Gastrocnemius medialis (tissue), 4 donors: ENCODE measurements around the gene RABGAP1L. TPM values are rescaled to one million over a fixed set of nuclear protein-coding genes. Genes with fewer than 3 reads are reported as not detected.

Experiments used
- ATAC-seq, 2 donors: fragments of 150-250 bp; one replicate each; pipeline ENCODE4 v1.9.1; 2016
- DNase-seq, 2 donors: peaks; one replicate each; pipeline ENCODE4 v3.0.0-alpha.2; 2019
- H3K27ac ChIP-seq, 4 donors: fragments of 200-600 bp; sonication (generic); 1 replicate in 1 of 4; 2 replicates in 3 of 4; pipeline ENCODE4 v1.5.1; 2016 to 2018; ENCODE audit warnings: mild to moderate bottlenecking in 2 of 4, moderate library complexity in 1 of 4
- H3K27me3 ChIP-seq, 3 donors: fragments of 200-600 bp; sonication (generic) in 2 of 3; 1 replicate in 1 of 3; 2 replicates in 2 of 3; pipeline versions ENCODE4 v1.5.1 to v1.6.0; 2016 to 2019; ENCODE audit warnings: mild to moderate bottlenecking in 1 of 3, moderate library complexity in 1 of 3
- H3K36me3 ChIP-seq, 2 donors: fragments of 200-600 bp; sonication (generic) in 1 of 2; one replicate each; pipeline ENCODE4 v1.5.1; 2017 to 2018
- H3K4me1 ChIP-seq, 2 donors: fragments of 200-600 bp; sonication (generic) in 1 of 2; one replicate each; pipeline ENCODE4 v1.5.1; 2016 to 2017; ENCODE audit warnings: mild to moderate bottlenecking in 2 of 2
- H3K4me3 ChIP-seq, 4 donors: fragments of 200-600 bp; sonication (generic) in 3 of 4; 1 replicate in 1 of 4; 2 replicates in 3 of 4; pipeline ENCODE4 v1.5.1; 2016 to 2019; ENCODE audit warnings: mild to moderate bottlenecking in 2 of 4
- H3K9me3 ChIP-seq, 3 donors: fragments of 200-600 bp; sonication (generic) in 2 of 3; 1 replicate in 1 of 3; 2 replicates in 2 of 3; pipeline ENCODE4 v1.5.1; 2016 to 2019
- CTCF ChIP-seq, 5 experiments: fragments of 450-650 bp in 3 of 5; fragments of 200-600 bp in 2 of 5; sonication (generic) in 2 of 5; IDR thresholded peaks in 4 of 5; conservative IDR thresholded peaks in 1 of 5; 1 replicate in 4 of 5; 2 replicates in 1 of 5; pipeline ENCODE4 v1.5.1; 2016 to 2019; ENCODE audit warnings: antibody characterized with exemption in 5 of 5, mild to moderate bottlenecking in 3 of 5, moderate library complexity in 3 of 5
- POLR2A ChIP-seq, 2 donors: fragments of 450-650 bp; IDR thresholded peaks; one replicate each; pipeline ENCODE4 v1.6.1; 2017; ENCODE audit warnings: antibody characterized with exemption in 2 of 2, mild to moderate bottlenecking in 2 of 2, moderate library complexity in 2 of 2
- in situ Hi-C, 4 donors: fragments of 200-750 bp; cut with MboI; loops; one replicate each; pipeline versions ENCODE4 v1.15.0 to v1.8.0; 2017; ENCODE audit warnings: low sequenced_read_pairs in 4 of 4
- intact Hi-C: fragments of 100-400 bp; cut with DNase I; formaldehyde crosslinking; loops from one replicate; pipeline ENCODE4 v1.15.1; 2023; ENCODE audit warnings: low total_unique reads
- total RNA-seq, 4 donors: library from RNA; depleted of rRNA; stranded (reverse); fragments of >200 nt; gene quantifications; one replicate each; pipeline versions ENCODE4 v1.1.0 to v1.2.3, GENCODE V29; 2016

Gene RABGAP1L
- total RNA-seq, 4 donors from 2014 or later = 8.8 to 22.2 (median 14.9) TPM

- intact Hi-C loops (no loop called here), in situ Hi-C loops (no loop called here)
- H3K4me1 ChIP-seq = no peaks in the 10 kb centered on the region
- no peaks in the 10 kb centered on the region for H3K36me3 ChIP-seq
- H3K9me3 ChIP-seq = no peaks in the 10 kb centered on the region
- ATAC-seq (no peak), DNase-seq (no peak)
- TF ChIP-seq CTCF (IDR thresholded peaks at IDR 0.05 in 4 of 5, conservative IDR thresholded peaks at IDR 0.05 in 1 of 5) (no peak), POLR2A (IDR thresholded peaks at IDR 0.05) (no peak)
- no peak overlapping the region for H3K4me3 ChIP-seq
- no peaks in the 10 kb centered on the region for H3K27me3 ChIP-seq
- H3K27ac ChIP-seq = no peak overlapping the region
Observed at GRCh38 chr1:174875306-174875705, 716.0 kb downstream of the RABGAP1L start.

- H3K36me3 ChIP-seq = no peaks in the 10 kb centered on the region
- intact Hi-C loops = no loop called here
Observed at GRCh38 chr1:174877208-174877673, 717.9 kb downstream of the RABGAP1L start.

GRCh38 chr1:174880171-174880570 is 720.9 kb downstream of the RABGAP1L start:
- TF ChIP-seq CTCF (IDR thresholded peaks at IDR 0.05 in 4 of 5, conservative IDR thresholded peaks at IDR 0.05 in 1 of 5) (no peak), POLR2A (IDR thresholded peaks at IDR 0.05) (no peak)
- Histone ChIP-seq H3K9me3 (no peaks in the 10 kb centered on the region), H3K4me3 (no peak overlapping the region), H3K27me3 (no peaks in the 10 kb centered on the region), H3K36me3 (no peaks in the 10 kb centered on the region), H3K4me1 (peaks cover 9 to 10% of the 10 kb centered on the region in 2 donors), H3K27ac (no peak overlapping the region)
- in situ Hi-C loops (no loop called here), intact Hi-C loops (no loop called here)
- ATAC-seq (no peak), DNase-seq (no peak)

More at GRCh38 chr1:174877208-174877673, 717.9 kb downstream of the RABGAP1L start:
- Histone ChIP-seq H3K9me3 (no peaks in the 10 kb centered on the region), H3K27me3 (no peaks in the 10 kb centered on the region), H3K4me3 (no peak overlapping the region), H3K4me1 (no peaks in the 10 kb centered on the region), H3K27ac (no peak overlapping the region)
- in situ Hi-C loops = no loop called here
- no peak for TF ChIP-seq POLR2A (IDR thresholded peaks at IDR 0.05)
- no peak for TF ChIP-seq CTCF (IDR thresholded peaks at IDR 0.05 in 4 of 5, conservative IDR thresholded peaks at IDR 0.05 in 1 of 5)
- no peak for ATAC-seq
- DNase-seq = no peak

- in situ Hi-C loops = no loop called here
Observed at GRCh38 chr1:174883409-174883808, 724.1 kb downstream of the RABGAP1L start.

More at GRCh38 chr1:174883409-174883808, 724.1 kb downstream of the RABGAP1L start:
- TF ChIP-seq POLR2A (IDR thresholded peaks at IDR 0.05) (no peak), CTCF (IDR thresholded peaks at IDR 0.05 in 4 of 5, conservative IDR thresholded peaks at IDR 0.05 in 1 of 5) (no peak)
- ATAC-seq (no peak), DNase-seq (no peak)
- H3K36me3 ChIP-seq = no peaks in the 10 kb centered on the region
- no peak overlapping the region for H3K4me3 ChIP-seq
- peaks cover 9 to 10% of the 10 kb centered on the region in 2 donors for H3K4me1 ChIP-seq
- H3K27ac ChIP-seq = no peak overlapping the region
- intact Hi-C loops = no loop called here
- H3K9me3 ChIP-seq = no peaks in the 10 kb centered on the region
- H3K27me3 ChIP-seq = no peaks in the 10 kb centered on the region
